SIG-M5 treated with dmso at 0.1 percent for 504 hours (cell line): ENCODE measurements around the gene CSRP1.
"Not testable (repeated sequence)": the region's sequence is repeated elsewhere in the genome, so short reads cannot be mapped to it uniquely, and the experiment has no call there.

Source experiments
- DNase-seq: peaks from one replicate; lab custom pipeline; 2025; ENCODE audit not compliant: unreplicated experiment; lab: John Stamatoyannopoulos, UW

The CSRP1 gene

GRCh38 chr1:201506557-201507359 is at the start of gene CSRP1:
TSS of gene CSRP1 (minus strand) at chr1:201507123. CDS start at chr1:201496303, 10,820 bp downstream.
- peak; percentile 90 for DNase-seq

DNA sequence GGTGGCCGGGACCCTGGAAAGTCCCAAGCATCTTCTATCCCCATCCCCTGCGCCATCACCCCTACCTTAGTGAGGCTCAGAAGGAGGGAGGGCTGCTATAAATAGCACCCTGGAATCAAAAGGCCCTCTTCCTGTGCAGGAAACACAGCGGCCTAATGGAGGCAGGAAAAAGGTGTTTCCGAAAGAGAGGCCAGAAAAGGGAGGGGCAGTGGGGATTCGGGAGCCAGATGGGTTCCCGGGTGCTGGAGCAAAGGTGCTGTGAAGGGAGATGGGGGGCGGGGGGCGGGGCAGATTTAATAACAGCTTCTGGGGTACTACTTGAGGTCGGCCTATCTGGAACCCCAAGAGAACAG is 48.6 kb upstream of the CSRP1 start:
- DNase-seq = no peak

GRCh38 chr1:201554789-201555592 is 48.1 kb upstream of the CSRP1 start:
- no peak for DNase-seq

DNA sequence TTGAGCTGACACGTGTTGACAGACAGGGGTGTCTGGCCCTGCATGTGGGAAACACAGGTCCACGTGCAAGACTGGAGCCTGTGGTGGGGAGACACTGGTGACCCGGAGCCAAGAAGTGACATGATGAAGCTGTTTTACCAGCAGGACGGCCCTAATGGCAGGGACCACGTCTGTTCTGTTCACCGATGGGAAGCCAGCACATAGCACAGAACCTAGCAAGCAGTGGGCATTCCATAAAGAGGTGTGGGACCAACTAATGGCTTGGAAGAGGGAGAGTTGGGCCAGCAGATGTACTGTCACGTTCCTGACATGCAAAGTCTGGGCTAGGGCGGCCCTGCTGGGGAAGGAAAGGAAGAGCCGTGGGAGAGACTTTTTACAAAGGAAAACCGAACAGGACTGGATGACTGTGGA is 47.3 kb upstream of the CSRP1 start:
- no peak for DNase-seq

DNA sequence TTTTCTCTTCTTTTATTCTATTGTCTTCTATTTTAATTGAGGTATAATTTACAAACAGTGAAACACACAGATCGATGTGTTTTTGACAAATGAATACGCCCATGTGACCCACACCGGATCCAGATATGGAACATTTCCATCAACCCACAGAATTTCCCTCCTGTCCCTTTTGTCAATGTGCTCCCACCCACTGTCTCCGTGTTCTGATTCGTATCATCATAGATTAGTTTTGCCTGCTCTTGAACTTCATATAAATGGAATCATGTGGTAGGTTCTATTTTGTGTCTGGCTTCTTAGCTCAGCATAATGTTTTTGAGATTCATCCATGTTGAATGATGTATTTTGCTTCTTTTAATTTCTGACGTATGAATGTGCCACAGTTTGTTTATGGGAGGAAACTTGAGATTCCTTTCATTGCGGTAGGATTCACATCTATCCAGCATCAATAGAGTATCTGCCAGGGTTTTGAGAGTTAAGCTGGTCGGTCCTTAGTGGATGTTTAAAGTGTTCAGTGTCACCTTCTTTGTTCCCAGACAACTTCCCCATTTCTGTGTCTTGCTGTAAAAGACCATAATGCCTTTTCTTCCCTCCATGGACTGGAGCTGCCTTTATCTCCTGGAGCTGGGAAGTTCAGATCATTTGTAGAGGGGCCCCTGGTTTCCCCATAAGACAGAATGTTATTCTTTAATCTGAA is 46.7 kb upstream of the CSRP1 start:
- peak; percentile 29 for DNase-seq

DNA sequence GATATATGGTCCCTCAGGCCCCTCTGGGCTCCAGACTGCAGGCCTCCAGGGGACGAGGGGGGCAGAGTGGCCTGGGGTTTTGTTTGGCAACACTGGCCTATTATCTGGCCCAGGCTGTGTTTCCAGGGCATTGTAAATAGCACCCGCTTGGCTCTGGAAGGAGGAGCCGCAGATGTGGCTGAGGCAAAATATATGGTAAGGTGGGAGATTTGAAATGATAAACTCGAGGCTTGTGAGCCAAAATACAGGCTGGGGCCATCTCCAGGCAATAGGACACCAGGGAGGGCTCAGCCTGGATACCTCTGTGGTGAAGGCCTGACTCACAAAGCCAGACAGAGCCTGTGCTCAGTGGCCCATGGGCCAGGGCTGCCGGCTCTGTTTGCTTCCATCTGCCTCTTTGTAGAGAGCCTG is 46.0 kb upstream of the CSRP1 start:
- no peak for DNase-seq

DNA sequence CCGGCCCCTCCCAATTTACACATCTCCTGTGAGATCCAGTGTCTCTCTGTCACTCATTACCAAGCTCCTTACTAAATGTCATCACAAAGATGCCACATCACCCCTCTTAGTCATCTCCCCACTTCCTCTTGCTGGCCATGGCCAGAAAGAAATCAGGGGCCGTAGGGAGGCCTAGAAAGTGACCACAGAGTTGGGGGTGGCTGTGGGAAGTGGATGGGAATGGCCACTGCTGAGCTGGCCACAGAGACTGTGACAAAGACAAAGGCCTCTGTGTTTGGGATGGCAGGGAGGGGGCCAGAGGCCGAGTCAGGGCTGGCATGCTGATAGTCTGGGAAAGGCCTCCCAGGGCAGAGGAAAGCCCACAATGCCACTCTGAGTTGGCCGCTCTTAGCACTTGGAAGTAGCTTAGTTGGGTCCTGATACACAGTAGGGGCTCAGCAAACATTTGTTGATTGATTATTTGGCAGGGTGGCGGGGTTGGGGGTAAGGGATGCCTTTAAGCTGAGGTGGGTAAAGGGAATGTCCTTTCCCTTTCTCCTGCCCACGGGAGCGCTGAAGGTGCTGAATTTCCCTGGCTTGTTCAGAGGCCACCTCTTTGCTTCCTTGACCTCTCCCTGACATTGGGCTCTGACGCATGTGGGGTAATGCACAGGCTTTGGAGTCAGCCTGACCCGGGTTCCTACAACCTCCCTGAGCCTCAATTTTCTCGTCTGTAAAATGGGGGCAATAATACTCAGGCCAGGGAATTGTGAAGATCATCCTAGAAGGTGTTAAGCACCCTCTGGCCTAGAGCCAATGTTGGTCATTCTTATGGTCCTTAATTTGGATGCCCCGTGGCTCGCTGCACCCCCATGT is 45.2 kb upstream of the CSRP1 start:
- peak; percentile 69 for DNase-seq

GRCh38 chr1:201551096-201551495 is 44.2 kb upstream of the CSRP1 start:
- DNase-seq = no peak

DNA sequence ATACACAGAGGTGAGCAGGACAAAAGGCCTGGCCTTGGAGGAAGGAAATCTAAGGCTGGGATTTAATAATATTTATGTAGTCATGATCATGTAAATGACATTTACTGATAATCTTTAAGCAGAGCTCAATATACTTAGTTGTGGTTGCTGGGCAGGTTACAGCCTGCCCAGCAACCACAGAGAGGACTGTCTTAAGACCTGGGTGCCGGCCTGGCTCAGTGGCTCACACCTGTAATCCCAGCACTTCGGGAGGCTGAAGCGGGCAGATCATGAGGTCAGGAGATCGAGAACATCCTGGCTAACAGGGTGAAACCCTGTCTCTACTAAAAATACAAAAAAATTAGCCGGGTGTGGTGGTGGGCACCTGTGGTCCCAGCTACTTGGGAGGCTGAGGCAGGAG is 42.6 kb upstream of the CSRP1 start:
- DNase-seq = not testable (repeated sequence)

GRCh38 chr1:201545851-201546492 is 39.0 kb upstream of the CSRP1 start:
- peak; percentile 39 for DNase-seq

GRCh38 chr1:201544710-201545109 is 37.8 kb upstream of the CSRP1 start:
- DNase-seq = no peak

DNA sequence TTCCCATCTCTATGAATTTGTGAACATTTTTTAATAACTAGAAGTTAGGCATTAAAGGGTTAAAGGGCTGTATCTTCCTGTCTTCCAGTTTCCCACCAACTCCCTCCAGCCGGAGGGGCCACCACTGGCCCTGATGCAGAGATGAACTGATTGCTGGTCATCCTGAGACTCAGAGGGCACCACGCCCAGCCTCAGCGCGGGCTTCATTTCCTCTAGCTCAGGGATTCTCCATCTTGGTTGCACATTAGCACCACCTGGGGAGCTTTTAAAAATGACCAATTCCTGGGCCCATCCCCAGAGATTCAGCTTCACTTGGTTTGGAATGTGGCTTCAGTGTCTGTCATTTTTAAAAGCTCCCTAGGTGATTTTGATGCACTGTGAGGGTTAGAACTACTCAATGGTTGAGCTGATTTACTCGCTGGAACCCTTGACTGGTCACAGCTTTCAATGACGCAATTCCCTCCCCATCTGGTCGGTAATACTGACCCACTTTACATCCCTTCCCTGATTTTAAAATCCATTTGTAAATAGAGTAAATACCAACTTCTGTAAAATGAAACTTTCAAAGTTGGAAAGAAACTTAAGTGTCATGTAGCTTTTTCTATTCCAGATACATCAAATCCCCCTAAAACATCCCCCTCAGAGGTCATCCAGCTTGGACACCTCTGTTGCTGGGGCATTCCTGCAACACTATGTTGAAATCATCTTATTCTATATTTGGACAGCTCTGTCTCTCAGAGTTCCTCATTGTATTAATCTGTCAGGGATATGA is 37.1 kb upstream of the CSRP1 start:
- DNase-seq = no peak

DNA sequence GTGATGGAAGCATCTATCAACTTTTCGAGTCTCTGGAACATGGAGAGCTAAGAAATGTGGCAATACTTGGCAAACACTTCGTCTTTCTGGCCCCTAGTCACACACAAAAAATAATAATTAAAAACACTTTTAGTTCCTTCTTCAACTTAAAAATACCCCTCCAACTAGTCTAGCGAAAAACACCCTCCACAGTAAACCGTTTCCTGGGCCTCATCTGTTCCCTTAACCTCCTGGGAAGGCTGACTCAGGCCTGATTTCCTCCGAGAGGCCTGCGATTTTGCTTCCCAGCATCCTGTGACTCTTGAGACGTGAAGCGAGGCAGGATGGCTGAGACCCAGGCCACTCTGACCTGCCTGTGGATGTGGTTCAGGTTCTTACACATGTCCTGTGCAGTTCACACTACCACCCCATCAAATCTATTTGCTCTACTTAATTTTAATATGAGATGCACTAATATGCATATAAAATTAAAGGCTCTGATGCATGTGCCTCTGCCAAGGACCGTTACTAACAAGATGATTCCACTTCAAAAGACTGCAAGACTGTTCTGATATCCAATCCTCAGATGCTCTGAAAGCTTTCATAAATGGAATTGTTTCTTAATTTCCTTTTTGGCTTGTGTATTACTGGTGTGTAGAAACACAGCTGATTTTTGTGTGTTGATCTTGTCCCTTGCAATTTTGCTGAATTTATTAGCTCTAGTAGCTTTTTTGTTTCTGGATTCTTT is 35.5 kb upstream of the CSRP1 start:
- DNase-seq = peak; percentile 36

DNA sequence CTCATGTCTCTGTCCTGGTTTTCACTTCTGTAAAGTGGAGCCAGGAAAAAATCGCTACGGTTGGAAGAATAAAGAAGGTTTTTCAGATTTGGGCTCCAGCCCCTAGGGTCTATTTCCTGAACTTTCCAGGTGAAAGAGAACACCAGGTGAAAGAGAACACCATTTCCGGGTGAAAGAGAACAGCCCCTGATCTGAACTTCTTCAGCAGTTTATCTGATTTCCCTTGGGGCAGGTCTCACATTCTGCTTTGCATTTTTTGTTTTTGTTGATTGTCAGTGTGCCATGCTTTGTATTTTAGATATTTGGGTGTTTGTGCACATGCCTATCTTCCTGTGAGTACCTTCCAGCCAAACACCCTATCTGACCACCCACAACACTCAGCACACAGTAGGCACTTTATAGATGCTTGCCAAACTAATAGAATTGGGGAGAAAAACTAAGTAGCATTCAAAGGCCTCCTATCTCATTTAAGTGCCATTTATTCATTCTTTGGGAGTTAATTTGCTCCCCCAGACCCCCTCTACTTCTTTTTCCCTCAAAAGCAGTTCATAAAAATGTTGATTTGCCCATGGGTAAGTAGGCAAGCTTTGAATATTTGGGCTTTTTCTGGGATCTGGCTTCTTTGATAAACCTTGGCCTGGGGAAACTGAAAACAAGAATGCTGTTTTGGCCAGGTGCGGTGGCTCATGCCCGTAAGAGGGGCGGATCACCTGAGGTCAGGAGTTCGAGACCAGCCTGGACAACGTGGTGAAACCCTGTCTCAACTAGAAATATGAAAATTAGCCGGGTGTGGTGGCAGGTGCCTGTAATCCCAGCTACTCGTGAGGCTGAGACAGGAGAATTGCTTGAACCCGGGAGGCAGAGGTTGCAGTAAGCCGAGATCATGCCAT is 34.2 kb upstream of the CSRP1 start:
- DNase-seq = no peak

- no peak for DNase-seq
Observed at GRCh38 chr1:201539561-201540431, 32.9 kb upstream of the CSRP1 start.

DNA sequence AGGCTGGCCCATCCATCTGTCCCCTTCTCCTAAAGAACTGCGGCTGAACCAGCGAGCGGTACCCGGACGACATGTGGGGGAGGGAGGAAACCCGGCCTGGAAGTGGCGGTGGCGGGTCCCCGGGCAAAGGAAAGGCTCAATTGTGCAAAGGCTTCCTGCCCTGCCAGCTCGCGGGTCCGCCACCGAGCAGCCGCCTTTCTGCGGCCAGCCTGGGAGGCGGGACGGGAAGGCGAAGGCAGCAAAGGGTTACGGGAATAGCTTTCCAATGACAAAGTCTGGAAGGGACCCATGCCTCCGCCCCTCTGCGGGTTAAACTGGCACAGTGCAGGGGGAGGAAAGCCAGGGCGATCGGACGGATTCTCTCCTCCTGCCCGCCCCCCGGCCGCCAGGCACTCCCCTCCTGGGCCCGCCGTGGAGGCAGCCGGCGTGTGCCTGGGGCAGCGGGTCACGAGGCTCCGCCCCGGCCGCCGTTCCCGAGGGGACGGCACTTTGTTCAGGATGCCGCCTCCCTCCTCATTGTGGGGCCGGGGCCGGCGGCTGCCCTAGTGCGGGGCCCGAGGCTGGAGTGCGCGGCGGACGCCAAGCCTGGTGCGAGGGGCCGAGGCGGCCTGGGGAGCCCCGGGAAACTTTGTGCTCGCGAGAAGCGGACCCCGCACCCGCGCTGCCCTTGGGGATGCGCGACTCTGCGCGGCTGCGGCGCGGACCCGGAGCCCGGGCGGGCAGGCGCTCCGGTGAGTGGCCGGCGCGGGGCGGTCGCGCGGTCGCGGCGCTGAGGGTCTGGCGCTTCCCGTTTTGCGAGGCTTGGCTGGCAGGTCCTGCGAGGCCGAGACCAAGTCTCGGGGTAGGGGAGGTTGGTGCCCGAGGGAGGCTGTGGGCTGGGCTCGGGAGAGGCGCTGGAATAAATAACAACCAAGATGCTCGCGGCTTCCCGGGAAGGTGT is 32.0 kb upstream of the CSRP1 start, which contains the start of gene NAV1:
Gene NAV1 (plus strand): TSS at position 516 of the 940 bp plus-strand sequence. CDS start 83,758 bp downstream, outside the sequence.
- no peak for DNase-seq
